ENCODE measurements around the gene SCML1.

Gene SCML1

GRCh38 chrX:17707731-17708130 lies 29.6 kb upstream of the SCML1 start (continued):
- TF ChIP-seq ZNF645 (tag by site-specific recombination; IDR thresholded peaks at IDR 0.05) (no peak), ZNF223 (tag by site-specific recombination; IDR thresholded peaks at IDR 0.05) (no peak), REST (tag by site-specific recombination; IDR thresholded peaks at IDR 0.05) (no peak), PATZ1 (tag by site-specific recombination; IDR thresholded peaks at IDR 0.05) (no peak), GLI2 (tag by site-specific recombination; IDR thresholded peaks at IDR 0.05; ENCODE audit: borderline replicate concordance, low read depth) (no peak)

GRCh38 chrX:17710871-17711301 lies 26.4 kb upstream of the SCML1 start:
- Histone ChIP-seq H3K9me3 (ENCODE audit: control insufficient read depth, insufficient read depth, low read depth, low read length) (no peaks in the 10 kb centered on the region), H3K4me3 (ENCODE audit: low read depth, low read length) (no peak overlapping the region), H3K27ac (ENCODE audit: extremely low read depth, low read depth, low read length) (no peak overlapping the region), H3K36me3 (ENCODE audit: control insufficient read depth in 2 of 2, insufficient read depth in 1 of 2, low read length in 2 of 2) (no peaks in the 10 kb centered on the region), H3K4me1 (ENCODE audit: control insufficient read depth, insufficient read depth, low read length) (no peaks in the 10 kb centered on the region)
- ChIA-PET CTCF (no interaction called here), POLR2A (no interaction called here)
- TF ChIP-seq ZNF174 (tag by site-specific recombination; IDR thresholded peaks at IDR 0.05) (no peak), ZNF791 (tag by site-specific recombination; IDR thresholded peaks at IDR 0.05) (no peak), ZNF544 (tag by site-specific recombination; IDR thresholded peaks at IDR 0.05) (no peak), ZNF280C (tag by site-specific recombination; IDR thresholded peaks at IDR 0.05) (no peak), ZNF23 (tag by site-specific recombination; IDR thresholded peaks at IDR 0.05; ENCODE audit: borderline replicate concordance) (no peak), SCRT2 (tag by site-specific recombination; IDR thresholded peaks at IDR 0.05) (no peak), ZNF2 (tag by site-specific recombination; IDR thresholded peaks at IDR 0.05) (no peak), ZNF404 (tag by site-specific recombination; IDR thresholded peaks at IDR 0.05) (no peak), ZNF362 (tag by site-specific recombination; IDR thresholded peaks at IDR 0.05) (no peak), ZNF843 (tag by site-specific recombination; IDR thresholded peaks at IDR 0.05) (no peak), REST (tag by site-specific recombination; IDR thresholded peaks at IDR 0.05) (no peak), ZNF596 (tag by site-specific recombination; IDR thresholded peaks at IDR 0.05) (no peak), ZNF623 (tag by site-specific recombination; IDR thresholded peaks at IDR 0.05) (no peak), ZNF692 (tag by site-specific recombination; IDR thresholded peaks at IDR 0.05) (no peak)
